Astrocyte (in vitro differentiated cells and primary cell): ENCODE data around the gene ZNF277. TPM values are rescaled to one million over a fixed set of nuclear protein-coding genes. Genes with fewer than 3 reads are reported as not detected.
A peak's percentile ranks its signal among the peaks of the same experiment; 100 is the strongest.

Experiments used
- DNase-seq: peaks from one replicate; pipeline ENCODE4 v3.0.0-alpha.2; 2010; ENCODE audit warnings: low read depth
- FAIRE-seq: peaks from 2 replicates; lab custom pipeline; 2011; peaks lifted over from hg19 to GRCh38; lab: Jason Lieb, UNC
- H2AFZ ChIP-seq: 2 replicates; pipeline ENCODE4 v1.6.0; 2012; ENCODE audit warnings: low read depth, low read length, inconsistent platforms
- H3K27ac ChIP-seq: 2 replicates; pipeline ENCODE4 v1.5.1; 2011; ENCODE audit warnings: low read depth, low read length, inconsistent platforms
- H3K27me3 ChIP-seq: 2 replicates; pipeline ENCODE4 v1.6.0; 2011; ENCODE audit warnings: low read length, inconsistent platforms; ENCODE audit not compliant: insufficient read depth
- H3K36me3 ChIP-seq: 2 replicates; pipeline ENCODE4 v1.5.1; 2011; ENCODE audit warnings: low read length, inconsistent platforms; ENCODE audit not compliant: insufficient read depth
- H3K4me1 ChIP-seq: 2 replicates; pipeline ENCODE4 v1.5.1; 2011; ENCODE audit warnings: low read length, inconsistent platforms; ENCODE audit not compliant: insufficient read depth
- H3K4me2 ChIP-seq: 2 replicates; pipeline ENCODE4 v1.6.0; 2012; ENCODE audit warnings: low read length, inconsistent platforms
- H3K4me3 ChIP-seq: 2 replicates; pipeline ENCODE4 v1.5.1; 2011; ENCODE audit warnings: low read depth, mild to moderate bottlenecking, low read length, inconsistent platforms; ENCODE audit not compliant: insufficient read depth
- H3K79me2 ChIP-seq: 2 replicates; pipeline ENCODE4 v1.6.0; 2012; ENCODE audit warnings: mild to moderate bottlenecking, low read length, inconsistent platforms; ENCODE audit not compliant: insufficient read depth
- H3K9ac ChIP-seq: 2 replicates; pipeline ENCODE4 v1.6.0; 2012; ENCODE audit warnings: mild to moderate bottlenecking, low read length, inconsistent platforms
- H3K9me3 ChIP-seq: 2 replicates; pipeline ENCODE4 v1.5.1; 2012; ENCODE audit warnings: low read depth, mild to moderate bottlenecking, low read length, inconsistent platforms; ENCODE audit not compliant: insufficient read depth
- H4K20me1 ChIP-seq: 2 replicates; pipeline ENCODE4 v1.6.0; 2012; ENCODE audit warnings: low read length, inconsistent platforms; ENCODE audit not compliant: insufficient read depth
- H3K27ac Mint-ChIP-seq: one replicate; pipeline ENCODE4 v1.8.0; 2021; ENCODE audit warnings: mild to moderate bottlenecking, mixed read lengths; ENCODE audit not compliant: unreplicated experiment
- H3K27me3 Mint-ChIP-seq: one replicate; pipeline ENCODE4 v1.8.0; 2021; ENCODE audit warnings: low read depth, mixed read lengths; ENCODE audit not compliant: unreplicated experiment
- H3K36me3 Mint-ChIP-seq: one replicate; pipeline ENCODE4 v1.8.0; 2021; ENCODE audit warnings: low read depth, mixed read lengths; ENCODE audit not compliant: unreplicated experiment
- H3K4me1 Mint-ChIP-seq: one replicate; pipeline ENCODE4 v1.8.0; 2021; ENCODE audit warnings: low read depth, mixed read lengths; ENCODE audit not compliant: unreplicated experiment
- H3K4me3 Mint-ChIP-seq: one replicate; pipeline ENCODE4 v1.8.0; 2021; ENCODE audit warnings: mild to moderate bottlenecking, moderate library complexity, mixed read lengths; ENCODE audit not compliant: unreplicated experiment
- H3K9me3 Mint-ChIP-seq: one replicate; pipeline ENCODE4 v1.8.0; 2021; ENCODE audit warnings: mild to moderate bottlenecking, mixed read lengths; ENCODE audit not compliant: unreplicated experiment
- CTCF ChIP-seq: IDR thresholded peaks from 2 replicates; pipeline ENCODE4 v1.5.1; 2011; ENCODE audit warnings: low read depth, mild to moderate bottlenecking, inconsistent platforms, low read length, moderate library complexity; ENCODE audit not compliant: insufficient read depth
- EZH2 ChIP-seq: IDR thresholded peaks from 2 replicates; pipeline ENCODE4 v1.6.1; 2012; ENCODE audit warnings: mild to moderate bottlenecking, low read length, inconsistent platforms; ENCODE audit not compliant: insufficient read depth
- total RNA-seq: library from RNA; stranded (reverse); gene quantifications from 2 replicates; pipeline ENCODE4 v1.2.1, GENCODE V29; 2021

ZNF277 gene
- total RNA-seq, 1 donor from 2014 or later: 23.0 TPM

GRCh38 chr7:112223310-112223709 lies 16.8 kb downstream of the ZNF277 start:
- H3K9me3 Mint-ChIP-seq: no peaks in the 10 kb centered on the region
- Histone ChIP-seq H3K9me3 (no peaks in the 10 kb centered on the region), H3K4me3 (no peak overlapping the region), H3K9ac (no peak overlapping the region), H3K4me2 (no peak overlapping the region), H3K4me1 (no peaks in the 10 kb centered on the region), H2AFZ (no peak overlapping the region), H3K79me2 (peaks cover 7% of the 10 kb centered on the region), H4K20me1 (peaks cover 41% of the 10 kb centered on the region), H3K27me3 (no peaks in the 10 kb centered on the region), H3K27ac (no peak overlapping the region), H3K36me3 (no peaks in the 10 kb centered on the region)
- FAIRE-seq (no peak), DNase-seq (no peak)
- no peak overlapping the region for H3K27ac Mint-ChIP-seq
- TF ChIP-seq EZH2 (no peak), CTCF (no peak)
- H3K4me3 Mint-ChIP-seq: no peak overlapping the region
- H3K4me1 Mint-ChIP-seq: peaks cover 3% of the 10 kb centered on the region
- H3K27me3 Mint-ChIP-seq: no peaks in the 10 kb centered on the region
- H3K36me3 Mint-ChIP-seq: peaks cover 3% of the 10 kb centered on the region

GRCh38 chr7:112224186-112224585 lies 17.7 kb downstream of the ZNF277 start:
- H3K36me3 Mint-ChIP-seq: peaks cover 3% of the 10 kb centered on the region
- Histone ChIP-seq H3K9me3 (no peaks in the 10 kb centered on the region), H3K4me3 (no peak overlapping the region), H3K79me2 (peaks cover 11% of the 10 kb centered on the region), H4K20me1 (peaks cover 37% of the 10 kb centered on the region), H3K36me3 (no peaks in the 10 kb centered on the region), H3K9ac (no peak overlapping the region), H3K4me2 (no peak overlapping the region), H3K27ac (no peak overlapping the region), H2AFZ (no peak overlapping the region), H3K27me3 (no peaks in the 10 kb centered on the region), H3K4me1 (no peaks in the 10 kb centered on the region)
- H3K27me3 Mint-ChIP-seq: no peaks in the 10 kb centered on the region
- H3K4me1 Mint-ChIP-seq: no peaks in the 10 kb centered on the region
- H3K27ac Mint-ChIP-seq: no peak overlapping the region
- H3K9me3 Mint-ChIP-seq: no peaks in the 10 kb centered on the region
- H3K4me3 Mint-ChIP-seq: no peak overlapping the region
- no peak for DNase-seq
- TF ChIP-seq CTCF (no peak), EZH2 (no peak)
- FAIRE-seq: no peak

- Histone ChIP-seq H2AFZ (no peak overlapping the region), H3K27ac (no peak overlapping the region), H3K9me3 (no peaks in the 10 kb centered on the region), H3K27me3 (no peaks in the 10 kb centered on the region), H3K79me2 (peaks cover 14% of the 10 kb centered on the region), H3K9ac (no peak overlapping the region), H3K4me2 (no peak overlapping the region), H3K4me1 (no peaks in the 10 kb centered on the region), H4K20me1 (peaks cover 37% of the 10 kb centered on the region), H3K4me3 (no peak overlapping the region), H3K36me3 (no peaks in the 10 kb centered on the region)
- FAIRE-seq (no peak), DNase-seq (peak; percentile 50)
- Mint-ChIP-seq H3K4me3 (no peak overlapping the region), H3K27ac (no peak overlapping the region), H3K9me3 (no peaks in the 10 kb centered on the region), H3K4me1 (peaks cover 3% of the 10 kb centered on the region), H3K27me3 (no peaks in the 10 kb centered on the region), H3K36me3 (peaks cover 3% of the 10 kb centered on the region)
- TF ChIP-seq CTCF (no peak), EZH2 (no peak)
These were observed 18.5 kb downstream of the ZNF277 start for GRCh38 chr7:112225006-112225405.
